Left kidney (tissue), 2 donors: ENCODE results near the gene IL7R. TPM values are rescaled to one million over a fixed set of nuclear protein-coding genes. Genes with fewer than 3 reads are reported as not detected.
"Not testable (repeated sequence)": the region's sequence is repeated elsewhere in the genome, so short reads cannot be mapped to it uniquely, and the experiment has no call there.

Source experiments
- DNase-seq: peaks from one replicate; pipeline ENCODE4 v3.0.0-alpha.2; 2013
- polyA plus RNA-seq: library from polyadenylated mRNA; unstranded; fragments of 120-200 nt; gene quantifications from one replicate; pipeline ENCODE4 v1.2.1, GENCODE V29; 2013; ENCODE audit not compliant: insufficient read length

IL7R gene
- polyA plus RNA-seq, 1 donor, result 0.45 TPM

- DNase-seq, result no peak
Measured at GRCh38 chr5:35842856-35843255, 13.8 kb upstream of the IL7R start.

GRCh38 chr5:35845508-35845907 is 11.2 kb upstream of the IL7R start:
- not testable (repeated sequence) for DNase-seq

- DNase-seq, result no peak
Measured at GRCh38 chr5:35847491-35847890, 9.2 kb upstream of the IL7R start.

GRCh38 chr5:35847961-35848360 is 8.7 kb upstream of the IL7R start:
- no peak for DNase-seq

- DNase-seq, result no peak
Measured at GRCh38 chr5:35849860-35850259, 6.8 kb upstream of the IL7R start.

GRCh38 chr5:35850967-35851680 is 5.6 kb upstream of the IL7R start:
- no peak for DNase-seq

- DNase-seq, result no peak
Measured at GRCh38 chr5:35852084-35852734, 4.5 kb upstream of the IL7R start.

GRCh38 chr5:35852773-35853172 is 3.9 kb upstream of the IL7R start:
- no peak for DNase-seq

- no peak for DNase-seq
Measured at GRCh38 chr5:35853631-35854030, 3.1 kb upstream of the IL7R start.

GRCh38 chr5:35854248-35854647 is 2.4 kb upstream of the IL7R start:
- DNase-seq, result no peak

- no peak for DNase-seq
Measured at GRCh38 chr5:35855187-35855586, 1.5 kb upstream of the IL7R start.

GRCh38 chr5:35856186-35856764 is 416 bp upstream of the IL7R start:
- DNase-seq, result not testable (repeated sequence)

GRCh38 chr5:35857606-35858205 is 1.0 kb downstream of the IL7R start:
- DNase-seq, result no peak

- DNase-seq, result no peak
Measured at GRCh38 chr5:35859101-35859661, 2.5 kb downstream of the IL7R start.

GRCh38 chr5:35860686-35861085 is 4.0 kb downstream of the IL7R start:
- DNase-seq, result no peak

GRCh38 chr5:35861718-35862117 is 5.0 kb downstream of the IL7R start:
- DNase-seq, result no peak

- no peak for DNase-seq
Measured at GRCh38 chr5:35862126-35862525, 5.4 kb downstream of the IL7R start.

GRCh38 chr5:35863159-35863558 is 6.5 kb downstream of the IL7R start:
- DNase-seq, result no peak

GRCh38 chr5:35867998-35868397 is 11.3 kb downstream of the IL7R start:
- DNase-seq, result no peak

- no peak for DNase-seq
Measured at GRCh38 chr5:35869685-35870277, 13.1 kb downstream of the IL7R start.

- DNase-seq, result no peak
Measured at GRCh38 chr5:35870605-35871004, 13.9 kb downstream of the IL7R start.

GRCh38 chr5:35876454-35876853 is 19.8 kb downstream of the IL7R start:
- DNase-seq, result no peak
